ENCODE results near the gene WLS. TPM values are rescaled to one million over a fixed set of nuclear protein-coding genes. Genes with fewer than 3 reads are reported as not detected.

The WLS gene
- total RNA-seq, 1 donor from 2014 or later = 306 TPM

- no peak for DNase-seq (ENCODE audit: extremely low spot score, unreplicated experiment)
- H3K4me1 Mint-ChIP-seq (ENCODE audit: unreplicated experiment) = peaks cover 10% of the 10 kb centered on the region
- TF ChIP-seq, protein P1, sequence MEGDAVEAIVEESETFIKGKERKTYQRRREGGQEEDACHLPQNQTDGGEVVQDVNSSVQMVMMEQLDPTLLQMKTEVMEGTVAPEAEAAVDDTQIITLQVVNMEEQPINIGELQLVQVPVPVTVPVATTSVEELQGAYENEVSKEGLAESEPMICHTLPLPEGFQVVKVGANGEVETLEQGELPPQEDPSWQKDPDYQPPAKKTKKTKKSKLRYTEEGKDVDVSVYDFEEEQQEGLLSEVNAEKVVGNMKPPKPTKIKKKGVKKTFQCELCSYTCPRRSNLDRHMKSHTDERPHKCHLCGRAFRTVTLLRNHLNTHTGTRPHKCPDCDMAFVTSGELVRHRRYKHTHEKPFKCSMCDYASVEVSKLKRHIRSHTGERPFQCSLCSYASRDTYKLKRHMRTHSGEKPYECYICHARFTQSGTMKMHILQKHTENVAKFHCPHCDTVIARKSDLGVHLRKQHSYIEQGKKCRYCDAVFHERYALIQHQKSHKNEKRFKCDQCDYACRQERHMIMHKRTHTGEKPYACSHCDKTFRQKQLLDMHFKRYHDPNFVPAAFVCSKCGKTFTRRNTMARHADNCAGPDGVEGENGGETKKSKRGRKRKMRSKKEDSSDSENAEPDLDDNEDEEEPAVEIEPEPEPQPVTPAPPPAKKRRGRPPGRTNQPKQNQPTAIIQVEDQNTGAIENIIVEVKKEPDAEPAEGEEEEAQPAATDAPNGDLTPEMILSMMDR (conservative IDR thresholded peaks at IDR 0.05) = no peak
Observed at GRCh38 chr1:68113966-68114365, 118.4 kb downstream of the WLS start.

DNA sequence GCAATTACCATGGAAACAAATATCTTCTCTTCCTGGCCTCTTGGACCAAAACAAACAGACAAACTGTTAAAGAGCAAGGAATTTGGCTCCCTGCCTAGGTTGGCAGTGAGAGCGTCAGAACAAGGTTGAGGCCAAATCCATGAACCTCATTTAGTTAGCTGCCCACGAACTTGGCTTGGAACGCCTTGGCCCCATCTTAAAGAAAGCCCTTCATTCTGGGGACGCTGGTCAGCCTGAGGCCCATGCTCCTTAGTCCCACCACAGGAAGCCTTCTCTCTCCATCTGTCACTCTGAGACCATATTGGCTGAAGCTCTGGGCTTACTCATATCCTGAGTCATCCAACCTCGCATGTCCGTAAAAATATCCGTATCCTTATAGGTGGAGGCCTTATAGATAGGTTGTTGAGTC is 119.5 kb downstream of the WLS start:
- H3K36me3 Mint-ChIP-seq = no peaks in the 10 kb centered on the region
- H3K4me3 Mint-ChIP-seq = no peak overlapping the region
- no peaks in the 10 kb centered on the region for H3K27me3 Mint-ChIP-seq
- no peak overlapping the region for H3K27ac Mint-ChIP-seq
- peaks cover 10% of the 10 kb centered on the region for H3K4me1 Mint-ChIP-seq (ENCODE audit: unreplicated experiment)
- no peaks in the 10 kb centered on the region for H3K9me3 Mint-ChIP-seq
- TF ChIP-seq, protein P1 (conservative IDR thresholded peaks at IDR 0.05) = no peak
- no peak for DNase-seq (ENCODE audit: extremely low spot score, unreplicated experiment)

More at GRCh38 chr1:68113966-68114365, 118.4 kb downstream of the WLS start:
- no peaks in the 10 kb centered on the region for H3K27me3 Mint-ChIP-seq
- H3K4me3 Mint-ChIP-seq = no peak overlapping the region
- H3K36me3 Mint-ChIP-seq = no peaks in the 10 kb centered on the region
- no peak overlapping the region for H3K27ac Mint-ChIP-seq
- no peaks in the 10 kb centered on the region for H3K9me3 Mint-ChIP-seq

GRCh38 chr1:68111519-68112436 is 120.5 kb downstream of the WLS start:
- no peaks in the 10 kb centered on the region for H3K36me3 Mint-ChIP-seq
- H3K4me1 Mint-ChIP-seq (ENCODE audit: unreplicated experiment) = peaks cover 6% of the 10 kb centered on the region
- no peak overlapping the region for H3K4me3 Mint-ChIP-seq
- no peaks in the 10 kb centered on the region for H3K9me3 Mint-ChIP-seq
- no peaks in the 10 kb centered on the region for H3K27me3 Mint-ChIP-seq
- no peak for DNase-seq (ENCODE audit: extremely low spot score, unreplicated experiment)
- peak overlapping the region; percentile 30 for H3K27ac Mint-ChIP-seq
- TF ChIP-seq, protein P1 (conservative IDR thresholded peaks at IDR 0.05) = peak; percentile 70

DNA sequence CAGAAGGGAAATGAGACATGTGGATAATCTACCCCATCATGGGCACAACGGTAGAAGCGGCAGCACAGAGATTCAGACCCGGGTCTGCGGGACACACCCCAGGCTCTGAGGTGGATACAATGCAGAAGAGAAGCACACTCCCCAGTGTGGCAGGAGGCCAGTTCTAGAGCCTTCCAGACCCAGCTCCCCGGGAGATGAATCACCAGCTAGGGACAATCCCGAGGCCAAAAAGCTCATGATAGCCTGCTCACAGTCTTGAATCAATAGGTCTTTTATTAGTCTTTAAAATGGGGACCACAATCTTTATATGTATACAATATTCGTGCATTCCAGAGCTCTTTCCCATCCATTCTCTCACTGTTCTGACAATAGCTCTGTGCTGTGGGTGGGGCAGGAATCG is 124.6 kb downstream of the WLS start:
- Mint-ChIP-seq H3K27me3 (no peaks in the 10 kb centered on the region), H3K27ac (no peak overlapping the region)

DNA sequence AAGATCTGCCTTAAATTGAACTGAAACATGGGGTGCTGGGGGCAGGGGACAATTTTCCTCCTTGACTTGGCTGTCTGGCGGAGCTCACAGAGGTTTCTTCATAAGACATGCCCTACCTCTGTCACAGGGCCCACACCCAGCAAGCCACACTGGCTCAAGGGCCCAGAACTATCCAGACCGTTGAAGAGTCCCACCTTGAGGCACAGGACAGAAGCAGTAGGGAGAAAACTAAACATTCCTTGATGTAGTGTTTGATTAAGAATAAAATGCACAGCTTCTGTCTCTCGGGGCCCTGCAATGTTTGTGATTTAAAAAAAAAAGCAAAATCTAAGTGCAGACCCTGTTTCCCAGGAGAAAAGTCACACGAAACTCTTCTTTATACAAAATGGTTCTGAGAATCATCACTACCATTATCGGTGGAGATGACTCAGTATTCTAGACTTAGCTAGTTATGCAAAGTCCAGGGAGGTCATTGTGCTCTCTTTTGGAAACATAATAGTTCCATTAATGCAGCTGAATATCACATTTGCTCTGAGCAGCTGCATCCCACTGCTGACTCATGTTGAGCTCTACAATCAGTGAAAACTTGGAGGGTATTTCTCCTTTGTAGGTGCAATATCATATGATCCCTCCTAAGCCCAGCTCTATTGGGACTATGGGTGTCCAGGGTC is 128.3 kb downstream of the WLS start:
- DNase-seq (ENCODE audit: extremely low spot score, unreplicated experiment) = no peak
- H3K36me3 Mint-ChIP-seq = no peaks in the 10 kb centered on the region
- TF ChIP-seq, protein P1 (conservative IDR thresholded peaks at IDR 0.05) = no peak
- no peaks in the 10 kb centered on the region for H3K9me3 Mint-ChIP-seq
- H3K27me3 Mint-ChIP-seq = no peaks in the 10 kb centered on the region
- H3K4me3 Mint-ChIP-seq = no peak overlapping the region
- no peak overlapping the region for H3K27ac Mint-ChIP-seq
- H3K4me1 Mint-ChIP-seq (ENCODE audit: unreplicated experiment) = peaks cover 11% of the 10 kb centered on the region

More for the DNA sequence above, 124.6 kb downstream of the WLS start:
- H3K4me1 Mint-ChIP-seq (ENCODE audit: unreplicated experiment) = peaks cover 15% of the 10 kb centered on the region
- no peaks in the 10 kb centered on the region for H3K36me3 Mint-ChIP-seq
- TF ChIP-seq, protein P1 (conservative IDR thresholded peaks at IDR 0.05) = no peak
- H3K9me3 Mint-ChIP-seq = no peaks in the 10 kb centered on the region
- no peak for DNase-seq (ENCODE audit: extremely low spot score, unreplicated experiment)
- H3K4me3 Mint-ChIP-seq = no peak overlapping the region

Measured in type B pancreatic cell (in vitro differentiated cells).